ENCODE results near the gene INPP5B. TPM values are rescaled to one million over a fixed set of nuclear protein-coding genes. Genes with fewer than 3 reads are reported as not detected.

The INPP5B gene
- total and polyA plus RNA-seq, 2 of the 13 experiments (the other 11 are each of a cell fraction or from before 2014, with no cell fraction given), result 9.0 to 9.8 TPM

- TF ChIP-seq ZNF629 (CRISPR knock-in tag; conservative IDR thresholded peaks at IDR 0.05) (no peak), RXRA (CRISPR knock-in tag; IDR thresholded peaks at IDR 0.05) (no peak), ZSCAN31 (CRISPR knock-in tag; IDR thresholded peaks at IDR 0.05; ENCODE audit: low read depth) (no peak), SNRNP70 (IDR thresholded peaks at IDR 0.05; ENCODE audit: low read depth, low read length) (no peak), ZNF263 (CRISPR knock-in tag; IDR thresholded peaks at IDR 0.05) (no peak), FLYWCH1 (CRISPR knock-in tag; IDR thresholded peaks at IDR 0.05) (0 out of 2 replicates have a peak, but pooled peaks have one; percentile 14), ZNF776 (CRISPR knock-in tag; IDR thresholded peaks at IDR 0.05) (no peak)
Observed at GRCh38 chr1:37858931-37859506, 87.8 kb downstream of the INPP5B start (continued).

- BruUV-seq (replicated peaks), result no TSS peak
- TF ChIP-seq STAG1 (CRISPR knock-in tag; IDR thresholded peaks at IDR 0.05) (no peak), SNAPC2 (CRISPR knock-in tag; IDR thresholded peaks at IDR 0.05) (no peak), ZNF550 (CRISPR knock-in tag; IDR thresholded peaks at IDR 0.05; ENCODE audit: borderline replicate concordance) (no peak), DPF2 (CRISPR knock-in tag; IDR thresholded peaks at IDR 0.05; ENCODE audit: borderline replicate concordance, low read depth) (no peak), THAP9 (CRISPR knock-in tag; IDR thresholded peaks at IDR 0.05; ENCODE audit: borderline replicate concordance) (no peak), ZMAT3 (CRISPR knock-in tag; conservative IDR thresholded peaks at IDR 0.05) (no peak), USF2 (IDR thresholded peaks at IDR 0.05; ENCODE audit: low read depth, low read length) (no peak), USF2 (CRISPR knock-in tag; IDR thresholded peaks at IDR 0.05; ENCODE audit: borderline replicate concordance) (no peak), ZNF432 (CRISPR knock-in tag; IDR thresholded peaks at IDR 0.05; ENCODE audit: borderline replicate concordance) (no peak), ARHGAP35 (CRISPR knock-in tag; IDR thresholded peaks at IDR 0.05; ENCODE audit: borderline replicate concordance) (no peak), ZBTB25 (CRISPR knock-in tag; IDR thresholded peaks at IDR 0.05) (no peak), ZBTB1 (CRISPR knock-in tag; IDR thresholded peaks at IDR 0.05; ENCODE audit: borderline replicate concordance) (no peak)
Observed at GRCh38 chr1:37854406-37854805, 92.4 kb downstream of the INPP5B start.

More at GRCh38 chr1:37854406-37854805, 92.4 kb downstream of the INPP5B start:
- no peak for FAIRE-seq
- intact Hi-C loops (cut with micrococcal nuclease; ENCODE audit: unreplicated experiment) (no loop called here), in situ Hi-C loops (cut with HindIII; ENCODE audit: extremely low pct_ligation_motif_present, low pct_unique_long_range_greater_than_20kb) (no loop called here)
- H2AFZ ChIP-seq (ENCODE audit: low read length), result no peak overlapping the region
- no peak overlapping the region for H3K4me2 ChIP-seq (ENCODE audit: low read depth, low read length)
- WGBS (ENCODE audit: low lambda C conversion rate), result 100% methylated on average over 6 of the region's 6 CpGs
- ChIA-PET POLR2A (no interaction called here), CTCF (ENCODE audit: low intra/inter-chr PET ratio, low total read pairs) (no interaction called here)
- peaks cover 32% of the 10 kb centered on the region for H3K79me2 ChIP-seq (ENCODE audit: insufficient read depth, low read length)
- no peaks in the 10 kb centered on the region for H3K9me3 ChIP-seq (ENCODE audit: low read length)
- DNase-seq (ENCODE audit: low spot score), result no peak
- peaks cover 0 to 5% of the 10 kb centered on the region in 2 experiments; a peak in 2 of 5 replicates for H3K27me3 ChIP-seq (ENCODE audit: control insufficient read depth in 1 of 2, insufficient read depth in 2 of 2, low read length in 2 of 2)
- peaks cover 9% of the 10 kb centered on the region for H3K4me1 ChIP-seq (ENCODE audit: insufficient read depth, low read length)
- H3K27ac ChIP-seq (ENCODE audit: extremely low read length, insufficient read depth, low read length), result no peak overlapping the region
- H3K4me3 ChIP-seq (replicated peaks in 1 of 3; ENCODE audit: insufficient read depth in 1 of 3, low read depth in 2 of 3, low read length in 3 of 3), result no peak overlapping the region
- no peak for ATAC-seq
- H3K9ac ChIP-seq (ENCODE audit: insufficient read depth, low read depth, low read length), result no peak overlapping the region
- peaks cover 5 to 22% of the 10 kb centered on the region in 2 experiments; a peak in 4 of 5 replicates for H3K36me3 ChIP-seq (replicated peaks in 1 of 2; ENCODE audit: control insufficient read depth in 1 of 2, insufficient read depth in 2 of 2, low read length in 2 of 2)
- H4K20me1 ChIP-seq (ENCODE audit: insufficient read depth, low read length), result no peaks in the 10 kb centered on the region
